Measurements from ENCODE around the gene HNF1B.

DNA sequence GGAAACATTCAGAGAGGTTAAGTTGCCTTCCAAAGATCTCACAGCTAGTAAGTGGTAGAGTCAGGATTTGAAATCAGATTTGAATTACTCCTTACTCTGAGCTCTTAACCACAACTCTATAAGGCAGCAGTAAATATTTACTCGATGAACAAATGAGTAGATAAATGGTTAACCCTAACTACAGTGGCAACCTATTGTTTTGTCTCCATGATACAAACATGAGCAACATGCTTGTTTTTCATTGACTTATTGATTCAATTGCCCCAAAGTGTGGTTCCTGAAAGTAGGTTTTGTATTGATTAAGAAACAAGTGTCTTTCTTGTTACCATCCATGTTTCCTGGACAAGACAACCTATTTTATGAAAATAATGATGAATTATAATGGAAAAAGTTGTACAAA is 66.8 kb downstream of the HNF1B start:
- TF ChIP-seq, protein P1, sequence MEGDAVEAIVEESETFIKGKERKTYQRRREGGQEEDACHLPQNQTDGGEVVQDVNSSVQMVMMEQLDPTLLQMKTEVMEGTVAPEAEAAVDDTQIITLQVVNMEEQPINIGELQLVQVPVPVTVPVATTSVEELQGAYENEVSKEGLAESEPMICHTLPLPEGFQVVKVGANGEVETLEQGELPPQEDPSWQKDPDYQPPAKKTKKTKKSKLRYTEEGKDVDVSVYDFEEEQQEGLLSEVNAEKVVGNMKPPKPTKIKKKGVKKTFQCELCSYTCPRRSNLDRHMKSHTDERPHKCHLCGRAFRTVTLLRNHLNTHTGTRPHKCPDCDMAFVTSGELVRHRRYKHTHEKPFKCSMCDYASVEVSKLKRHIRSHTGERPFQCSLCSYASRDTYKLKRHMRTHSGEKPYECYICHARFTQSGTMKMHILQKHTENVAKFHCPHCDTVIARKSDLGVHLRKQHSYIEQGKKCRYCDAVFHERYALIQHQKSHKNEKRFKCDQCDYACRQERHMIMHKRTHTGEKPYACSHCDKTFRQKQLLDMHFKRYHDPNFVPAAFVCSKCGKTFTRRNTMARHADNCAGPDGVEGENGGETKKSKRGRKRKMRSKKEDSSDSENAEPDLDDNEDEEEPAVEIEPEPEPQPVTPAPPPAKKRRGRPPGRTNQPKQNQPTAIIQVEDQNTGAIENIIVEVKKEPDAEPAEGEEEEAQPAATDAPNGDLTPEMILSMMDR (conservative IDR thresholded peaks at IDR 0.05), result no peak
- TF ChIP-seq EZH2 (IDR thresholded peaks at IDR 0.05; ENCODE audit: low read depth), result no peak
